Left ventricle myocardium inferior (tissue), 1 donor: Measurements from ENCODE around the gene FAS. TPM values are rescaled to one million over a fixed set of nuclear protein-coding genes. Genes with fewer than 3 reads are reported as not detected.
A peak's percentile ranks its signal among the peaks of the same experiment; 100 is the strongest.

Experiments
- DNase-seq: peaks from one replicate; pipeline ENCODE4 v3.0.0-alpha.2; 2020
- H3K27ac ChIP-seq: fragments of 200-600 bp; replicated peaks from 2 replicates; pipeline ENCODE4 v1.8.0; 2021
- H3K27me3 ChIP-seq: fragments of 200-600 bp; 2 replicates; pipeline ENCODE4 v1.8.0; 2021; ENCODE audit warnings: low read depth
- H3K36me3 ChIP-seq: fragments of 200-600 bp; 2 replicates; pipeline ENCODE4 v1.8.0; 2021
- H3K4me1 ChIP-seq: fragments of 200-600 bp; 2 replicates; pipeline ENCODE4 v1.8.0; 2021
- H3K4me3 ChIP-seq: fragments of 200-600 bp; 2 replicates; pipeline ENCODE4 v1.8.0; 2021; ENCODE audit warnings: mild to moderate bottlenecking, moderate library complexity
- H3K9me3 ChIP-seq: fragments of 200-600 bp; replicated peaks from 2 replicates; pipeline ENCODE4 v1.8.0; 2021
- CTCF ChIP-seq: fragments of 200-600 bp; IDR thresholded peaks from 2 replicates; pipeline ENCODE4 v1.8.0; 2021; ENCODE audit warnings: antibody characterized with exemption, mild to moderate bottlenecking, borderline replicate concordance
- intact Hi-C: fragments of 100-400 bp; cut with micrococcal nuclease; formaldehyde crosslinking; loops from one replicate; pipeline ENCODE4 v1.11.0; 2022
- total RNA-seq: library from RNA; stranded (reverse); fragmentation: NEBNext Ultra II Directional; extraction: Animal tissue kit (Norgen Biotek cat#: 25700); gene quantifications from one replicate; pipeline ENCODE4 v1.2.1, GENCODE V29; 2021
- donor health status: DM: no; HTN: yes; CAD: no; lungs with severe emphysema.

The FAS gene
- total RNA-seq, 1 donor from 2014 or later = 3.7 TPM

DNA sequence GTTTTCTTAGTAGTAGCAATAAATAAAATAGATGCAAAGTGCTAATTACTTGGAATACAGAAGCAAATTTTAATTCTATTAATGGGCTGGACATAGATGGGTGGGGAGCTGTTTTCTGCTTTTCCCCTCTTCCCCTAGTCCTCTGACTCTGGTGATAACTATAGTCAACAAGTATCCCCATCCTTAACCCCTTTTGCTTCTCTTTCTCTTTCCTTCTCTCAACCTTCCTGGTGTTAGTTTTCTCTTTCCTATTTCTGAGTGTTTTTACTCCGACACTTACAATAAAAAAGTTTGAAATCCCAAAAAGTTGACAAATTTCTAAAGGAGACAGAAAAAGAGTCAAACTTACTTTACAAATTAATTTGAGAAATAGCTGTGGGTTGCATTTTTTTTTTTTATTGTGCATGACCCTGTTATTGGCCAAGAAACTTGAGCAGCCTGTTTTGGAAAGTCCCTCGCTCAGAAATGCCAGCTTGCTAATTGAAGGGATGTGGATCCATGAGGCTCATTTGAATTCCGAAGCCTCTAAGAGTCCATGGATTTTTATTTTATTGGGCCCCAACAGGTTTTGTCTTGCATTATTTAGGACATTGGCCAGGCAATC lies 2.4 kb downstream of the FAS start:
- H3K27ac ChIP-seq = peak overlapping the region; percentile 97
- no peaks in the 10 kb centered on the region for H3K36me3 ChIP-seq
- no peaks in the 10 kb centered on the region for H3K9me3 ChIP-seq
- TF ChIP-seq CTCF = no peak
- DNase-seq = no peak
- H3K4me1 ChIP-seq = peaks cover 81% of the 10 kb centered on the region
- peak overlapping the region; percentile 86 for H3K4me3 ChIP-seq
- intact Hi-C loops = no loop called here
- H3K27me3 ChIP-seq = no peaks in the 10 kb centered on the region

GRCh38 chr10:88994019-88994418 lies 3.4 kb downstream of the FAS start:
- Histone ChIP-seq H3K27ac (peak overlapping the region; percentile 97), H3K4me3 (peak overlapping the region; percentile 86), H3K9me3 (no peaks in the 10 kb centered on the region), H3K36me3 (no peaks in the 10 kb centered on the region), H3K27me3 (no peaks in the 10 kb centered on the region), H3K4me1 (peaks cover 81% of the 10 kb centered on the region)
- intact Hi-C loops = no loop called here
- no peak for DNase-seq
- TF ChIP-seq CTCF = no peak

GRCh38 chr10:88995156-88995876 lies 4.7 kb downstream of the FAS start:
- no peak for TF ChIP-seq CTCF
- Histone ChIP-seq H3K36me3 (no peaks in the 10 kb centered on the region), H3K4me3 (no peak overlapping the region), H3K27ac (peak overlapping the region; percentile 35), H3K27me3 (no peaks in the 10 kb centered on the region), H3K9me3 (no peaks in the 10 kb centered on the region), H3K4me1 (peaks cover 79% of the 10 kb centered on the region)
- DNase-seq = no peak
- intact Hi-C loops = no loop called here

DNA sequence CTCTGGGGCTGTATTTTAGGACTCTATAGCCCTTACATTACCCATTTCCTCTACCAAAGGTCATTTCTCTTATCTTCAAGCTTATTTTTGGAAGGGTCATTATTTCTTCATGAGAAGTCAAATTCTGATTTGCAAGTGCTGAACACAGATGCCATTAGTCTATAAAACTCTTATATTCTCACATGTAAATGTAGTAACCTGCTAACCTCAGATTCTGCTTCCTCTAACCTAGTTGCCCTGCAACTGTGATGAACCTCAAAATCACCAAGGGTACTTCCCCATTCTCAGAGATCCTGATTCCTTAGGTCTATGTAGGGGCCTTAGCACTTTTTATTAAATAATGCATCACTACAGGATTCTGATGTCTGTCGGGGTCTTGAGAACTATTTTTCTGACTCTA lies 6.3 kb downstream of the FAS start:
- H3K27ac ChIP-seq = peak overlapping the region; percentile 23
- H3K9me3 ChIP-seq = no peaks in the 10 kb centered on the region
- TF ChIP-seq CTCF = no peak
- no peaks in the 10 kb centered on the region for H3K36me3 ChIP-seq
- no peak overlapping the region for H3K4me3 ChIP-seq
- H3K27me3 ChIP-seq = no peaks in the 10 kb centered on the region
- H3K4me1 ChIP-seq = peaks cover 79% of the 10 kb centered on the region
- intact Hi-C loops = no loop called here
- no peak for DNase-seq

- DNase-seq = no peak
- Histone ChIP-seq H3K27ac (peak overlapping the region; percentile 61), H3K9me3 (no peaks in the 10 kb centered on the region), H3K4me3 (peak overlapping the region; percentile 31), H3K4me1 (peaks cover 71% of the 10 kb centered on the region), H3K36me3 (peaks cover 13% of the 10 kb centered on the region), H3K27me3 (no peaks in the 10 kb centered on the region)
- TF ChIP-seq CTCF = no peak
- intact Hi-C loops = no loop called here
Measured at GRCh38 chr10:88999625-89000024, 9.0 kb downstream of the FAS start.
